ENCODE results near the gene MYO9B.

DNA sequence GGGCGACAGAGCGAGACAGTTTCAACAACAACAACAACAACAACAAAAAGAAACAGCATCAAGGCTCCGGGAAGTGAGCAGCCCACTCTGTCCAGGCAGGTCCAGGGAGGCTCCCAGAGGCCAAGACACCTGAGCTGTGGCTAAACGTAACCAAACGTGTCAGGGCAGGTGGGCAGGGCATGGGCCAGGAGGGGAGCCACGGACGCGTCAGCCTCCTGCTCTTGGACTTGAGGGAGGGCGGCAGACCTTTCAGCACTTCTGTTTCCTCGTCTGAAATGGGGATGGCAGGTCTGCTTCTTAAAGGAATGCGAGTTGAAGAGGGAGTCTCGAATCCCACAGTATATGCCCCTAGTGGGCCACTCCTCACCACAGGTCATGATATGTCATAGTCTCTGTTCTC is 53.8 kb downstream of the MYO9B start:
- no peak for TF ChIP-seq CTCF (IDR thresholded peaks at IDR 0.05)
- no peak for TF ChIP-seq CHD2 (IDR thresholded peaks at IDR 0.05; ENCODE audit: low read length, partially characterized antibody)
- no peak for TF ChIP-seq POLR2A (IDR thresholded peaks at IDR 0.05; ENCODE audit: low read length)
- no peak for TF ChIP-seq MAX (IDR thresholded peaks at IDR 0.05)
- no peak for TF ChIP-seq BHLHE40 (IDR thresholded peaks at IDR 0.05; ENCODE audit: low read depth, low read length)
- TF ChIP-seq, protein P1, sequence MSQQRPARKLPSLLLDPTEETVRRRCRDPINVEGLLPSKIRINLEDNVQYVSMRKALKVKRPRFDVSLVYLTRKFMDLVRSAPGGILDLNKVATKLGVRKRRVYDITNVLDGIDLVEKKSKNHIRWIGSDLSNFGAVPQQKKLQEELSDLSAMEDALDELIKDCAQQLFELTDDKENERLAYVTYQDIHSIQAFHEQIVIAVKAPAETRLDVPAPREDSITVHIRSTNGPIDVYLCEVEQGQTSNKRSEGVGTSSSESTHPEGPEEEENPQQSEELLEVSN (IDR thresholded peaks at IDR 0.05; ENCODE audit: borderline replicate concordance, low read depth), result no peak
- TF ChIP-seq ZFP36 (IDR thresholded peaks at IDR 0.05; ENCODE audit: borderline replicate concordance, partially characterized antibody), result no peak
- no peak for TF ChIP-seq HEYL (CRISPR knock-in tag; IDR thresholded peaks at IDR 0.05)
- TF ChIP-seq MYC (IDR thresholded peaks at IDR 0.05; ENCODE audit: borderline replicate concordance, low read length), result no peak
- TF ChIP-seq CEBPB (IDR thresholded peaks at IDR 0.05), result no peak
- no peak for TF ChIP-seq ZC3H11A (IDR thresholded peaks at IDR 0.05)
- no peak for TF ChIP-seq RNF2 (IDR thresholded peaks at IDR 0.05; ENCODE audit: borderline replicate concordance, low read depth)

Measured in A549 (cell line).